H9 (cell line): Measurements from ENCODE around the gene PRAMEF1. TPM values are rescaled to one million over a fixed set of nuclear protein-coding genes. Genes with fewer than 3 reads are reported as not detected.

ENCODE experiments used
- DNase-seq: peaks from one replicate; pipeline ENCODE4 v3.0.0-alpha.2; 2017
- H2AFZ ChIP-seq: one replicate; pipeline ENCODE4 v1.6.1; 2013; ENCODE audit warnings: mild to moderate bottlenecking, low read length, control low read depth, moderate library complexity
- H2AK5ac ChIP-seq: 2 replicates; pipeline ENCODE4 v1.6.1; 2013; ENCODE audit warnings: low read length, control low read depth, mixed read lengths; ENCODE audit not compliant: insufficient read length
- H2BK120ac ChIP-seq: one replicate; pipeline ENCODE4 v1.6.1; 2013; ENCODE audit warnings: low read depth, mild to moderate bottlenecking, low read length, control low read depth, inconsistent platforms; ENCODE audit not compliant: poor library complexity, severe bottlenecking
- H2BK12ac ChIP-seq: 2 replicates; pipeline ENCODE4 v1.6.1; 2013; ENCODE audit warnings: low read length, control low read depth, mixed read lengths, low read depth; ENCODE audit not compliant: insufficient read length
- H2BK15ac ChIP-seq: 2 replicates; pipeline ENCODE4 v1.6.1; 2013; ENCODE audit warnings: low read depth, low read length, control low read depth
- H2BK20ac ChIP-seq: one replicate; pipeline ENCODE4 v1.6.1; 2013; ENCODE audit warnings: low read depth, mild to moderate bottlenecking, low read length, control low read depth, inconsistent platforms; ENCODE audit not compliant: poor library complexity, severe bottlenecking
- H2BK5ac ChIP-seq: 2 replicates; pipeline ENCODE4 v1.6.1; 2013; ENCODE audit warnings: low read length, control low read depth, mixed read lengths; ENCODE audit not compliant: insufficient read length
- H3K14ac ChIP-seq: 2 replicates; pipeline ENCODE4 v1.6.1; 2013; ENCODE audit warnings: low read length, control low read depth; ENCODE audit not compliant: insufficient read depth
- H3K18ac ChIP-seq: 2 replicates; pipeline ENCODE4 v1.6.1; 2013; ENCODE audit warnings: low read depth, mild to moderate bottlenecking, mixed read lengths, low read length, control low read depth; ENCODE audit not compliant: insufficient read length
- H3K23ac ChIP-seq: 2 replicates; pipeline ENCODE4 v1.6.1; 2013; ENCODE audit warnings: low read length, control low read depth, mixed read lengths, low read depth; ENCODE audit not compliant: insufficient read length
- H3K23me2 ChIP-seq: 2 replicates; pipeline ENCODE4 v1.6.1; 2013; ENCODE audit warnings: low read depth, mild to moderate bottlenecking, mixed read lengths, low read length, control low read depth; ENCODE audit not compliant: insufficient read length, poor library complexity, severe bottlenecking
- H3K27ac ChIP-seq: 2 replicates; pipeline ENCODE4 v1.5.1; 2013; ENCODE audit warnings: low read length, control low read depth, mixed read lengths, low read depth; ENCODE audit not compliant: insufficient read length
- H3K27me3 ChIP-seq: 2 replicates; pipeline ENCODE4 v1.6.1; 2013; ENCODE audit warnings: low read length, control low read depth, inconsistent platforms; ENCODE audit not compliant: insufficient read depth
- H3K4ac ChIP-seq: 2 replicates; pipeline ENCODE4 v1.6.1; 2013; ENCODE audit warnings: low read depth, mild to moderate bottlenecking, control low read depth, inconsistent platforms, low read length, moderate library complexity
- H3K4me1 ChIP-seq: 2 replicates; pipeline ENCODE4 v1.6.1; 2013; ENCODE audit warnings: low read length, control low read depth, inconsistent platforms; ENCODE audit not compliant: insufficient read depth
- H3K4me2 ChIP-seq: 2 replicates; pipeline ENCODE4 v1.6.1; 2013; ENCODE audit warnings: low read length, control low read depth, mixed read lengths; ENCODE audit not compliant: insufficient read length, insufficient read depth
- H3K56ac ChIP-seq: 2 replicates; pipeline ENCODE4 v1.6.1; 2013; ENCODE audit warnings: low read depth, mild to moderate bottlenecking, mixed read lengths, low read length, control low read depth; ENCODE audit not compliant: insufficient read length
- H3K79me1 ChIP-seq: 2 replicates; pipeline ENCODE4 v1.6.1; 2013; ENCODE audit warnings: low read depth, mild to moderate bottlenecking, moderate library complexity, low read length, control low read depth, inconsistent platforms; ENCODE audit not compliant: insufficient read depth, poor library complexity, severe bottlenecking
- H3K79me2 ChIP-seq: 2 replicates; pipeline ENCODE4 v1.6.1; 2013; ENCODE audit warnings: low read length, control low read depth, inconsistent platforms; ENCODE audit not compliant: insufficient read depth
- H3K9ac ChIP-seq: 2 replicates; pipeline ENCODE4 v1.6.1; 2013; ENCODE audit warnings: low read length, control low read depth, mixed read lengths; ENCODE audit not compliant: insufficient read length; ENCODE audit errors: extremely low read depth
- H3K9me3 ChIP-seq: one replicate; pipeline ENCODE4 v1.6.1; 2013; ENCODE audit warnings: low read depth, low read length, inconsistent platforms; ENCODE audit not compliant: control insufficient read depth
- H3T11ph ChIP-seq: one replicate; pipeline ENCODE4 v1.6.1; 2013; ENCODE audit warnings: mild to moderate bottlenecking, low read length, control low read depth, inconsistent platforms
- H4K20me1 ChIP-seq: one replicate; pipeline ENCODE4 v1.6.1; 2013; ENCODE audit not compliant: control insufficient read depth, insufficient read length, insufficient read depth
- H4K5ac ChIP-seq: 2 replicates; pipeline ENCODE4 v1.6.1; 2013; ENCODE audit warnings: low read depth, mild to moderate bottlenecking, mixed read lengths, low read length, control low read depth; ENCODE audit not compliant: insufficient read length
- H4K8ac ChIP-seq: replicated peaks from 2 replicates; pipeline ENCODE4 v1.6.1; 2013; ENCODE audit warnings: low read length, control low read depth, mixed read lengths, low read depth; ENCODE audit not compliant: insufficient read length
- H4K91ac ChIP-seq: 2 replicates; pipeline ENCODE4 v1.6.1; 2013; ENCODE audit warnings: low read depth, mild to moderate bottlenecking, moderate library complexity, mixed read lengths, low read length, control low read depth; ENCODE audit not compliant: insufficient read length
- H3K27ac Mint-ChIP-seq, 3 experiments: 2 replicates in 2 of 3; 3 replicates in 1 of 3; pipeline ENCODE4 v1.8.0; 2020 to 2021; ENCODE audit warnings: mixed read lengths in 3 of 3, mild to moderate bottlenecking in 1 of 3, moderate library complexity in 1 of 3
- H3K27me3 Mint-ChIP-seq: 2 replicates; pipeline ENCODE4 v1.8.0; 2021; ENCODE audit warnings: low read depth, mild to moderate bottlenecking, moderate library complexity, mixed read lengths
- H3K36me3 Mint-ChIP-seq, 3 experiments: 2 replicates in 2 of 3; 3 replicates in 1 of 3; pipeline ENCODE4 v1.8.0; 2020 to 2021; ENCODE audit warnings: low read depth in 3 of 3, mixed read lengths in 3 of 3; ENCODE audit not compliant: insufficient read depth in 1 of 3
- H3K4me1 Mint-ChIP-seq, 2 experiments: 2 replicates each; pipeline ENCODE4 v1.8.0; 2020; ENCODE audit warnings: mixed read lengths in 2 of 2
- H3K4me3 Mint-ChIP-seq, 2 experiments: 2 replicates in 1 of 2; 3 replicates in 1 of 2; pipeline ENCODE4 v1.8.0; 2020 to 2021; ENCODE audit warnings: mild to moderate bottlenecking in 2 of 2, mixed read lengths in 2 of 2, moderate library complexity in 1 of 2
- H3K9me3 Mint-ChIP-seq, 2 experiments: 2 replicates in 1 of 2; 3 replicates in 1 of 2; pipeline ENCODE4 v1.8.0; 2020; ENCODE audit warnings: mild to moderate bottlenecking in 2 of 2, mixed read lengths in 2 of 2, moderate library complexity in 1 of 2
- CTCF ChIP-seq: fragments of 200-600 bp; sonication (generic); conservative IDR thresholded peaks from 3 replicates; pipeline ENCODE4 v1.8.0; 2021; ENCODE audit warnings: antibody characterized with exemption, mild to moderate bottlenecking
- WGBS: extraction: QIAGEN DNeasy Blood & Tissue Kit; methylation state at CpG from one replicate; pipeline ENCODE4 v1.1.7; 2013; ENCODE audit warnings: missing lambda C conversion rate, low lambda C conversion rate, mixed read lengths; ENCODE audit not compliant: insufficient read length; ENCODE audit errors: extremely low coverage; 5-methylcytosine and 5-hydroxymethylcytosine counted together
- total RNA-seq: library from RNA; stranded (reverse); gene quantifications from 2 replicates; pipeline ENCODE4 v1.2.1, GENCODE V29; 2021

Gene PRAMEF1
- total RNA-seq, 1 experiment from 2014 or later = not detected

- H3K14ac ChIP-seq = no peak overlapping the region
- no peak overlapping the region for H3K4me2 ChIP-seq
- H3K27ac ChIP-seq = no peak overlapping the region
- H2BK15ac ChIP-seq = no peak overlapping the region
- Mint-ChIP-seq H3K36me3 (no peaks in the 10 kb centered on the region), H3K4me1 (no peaks in the 10 kb centered on the region), H3K27ac (no peak overlapping the region), H3K4me3 (no peak overlapping the region), H3K27me3 (peaks cover 2% of the 10 kb centered on the region; the same call in 1 of the 2 replicates), H3K9me3 (peaks cover 8 to 10% of the 10 kb centered on the region in 2 experiments; a peak in 4 of 5 replicates)
- no peak overlapping the region for H3K56ac ChIP-seq
- no peak overlapping the region for H2BK20ac ChIP-seq
- H3K18ac ChIP-seq = no peak overlapping the region
- WGBS = no CpG with 5 or more reads among the region's 3 CpGs
- H3K27me3 ChIP-seq = no peaks in the 10 kb centered on the region
- no peaks in the 10 kb centered on the region for H3K9me3 ChIP-seq
- no peak overlapping the region for H4K5ac ChIP-seq
- H3T11ph ChIP-seq = no peak overlapping the region
- no peaks in the 10 kb centered on the region for H3K23me2 ChIP-seq
- H3K23ac ChIP-seq = no peak overlapping the region
- H3K79me1 ChIP-seq = no peaks in the 10 kb centered on the region
- H3K79me2 ChIP-seq = no peaks in the 10 kb centered on the region
- no peak for TF ChIP-seq CTCF
- no peak overlapping the region for H2BK120ac ChIP-seq
- H4K91ac ChIP-seq = no peak overlapping the region
- no peak overlapping the region for H3K4ac ChIP-seq
- H4K20me1 ChIP-seq = no peaks in the 10 kb centered on the region
- no peak overlapping the region for H2BK12ac ChIP-seq
- H2BK5ac ChIP-seq = no peak overlapping the region
- H4K8ac ChIP-seq = no peak overlapping the region
- no peak for DNase-seq
- H2AFZ ChIP-seq = no peak overlapping the region
- no peak overlapping the region for H3K9ac ChIP-seq
- H2AK5ac ChIP-seq = no peak overlapping the region
- no peaks in the 10 kb centered on the region for H3K4me1 ChIP-seq
Measured at GRCh38 chr1:12745126-12745991, 45.8 kb upstream of the PRAMEF1 start.
